GM19397 (cell line): ENCODE measurements around the gene PLRG1.
A peak's percentile ranks its signal among the peaks of the same experiment; 100 is the strongest.

ENCODE experiments used
- ATAC-seq: cut with Tn5 transposase; IDR thresholded peaks from one replicate; pipeline ENCODE4 v1.9.1; 2021; ENCODE audit warnings: mild to moderate bottlenecking, moderate library complexity; ENCODE audit not compliant: unreplicated experiment

PLRG1 gene

GRCh38 chr4:154526151-154526550, 24.0 kb downstream of the PLRG1 start:
- ATAC-seq = no peak

DNA sequence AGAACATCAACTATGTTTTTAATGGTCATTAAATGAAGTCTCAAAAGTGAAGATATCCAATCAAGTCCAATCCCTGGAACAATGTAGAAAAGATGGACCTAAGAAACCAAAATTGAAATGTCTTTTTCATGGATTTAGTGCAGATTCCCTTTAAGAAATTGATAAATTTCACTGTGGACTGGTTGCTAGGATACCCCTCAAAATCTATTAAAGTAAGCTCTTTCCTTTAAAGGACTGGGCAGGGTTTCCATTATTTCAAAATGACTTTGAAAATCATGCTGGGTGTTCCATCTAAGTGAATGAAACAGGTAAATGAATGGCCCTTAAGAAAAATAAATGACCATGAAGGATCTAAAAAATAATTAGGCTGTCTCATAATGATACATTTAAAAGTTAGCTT, 28.6 kb downstream of the PLRG1 start:
- ATAC-seq = no peak

DNA sequence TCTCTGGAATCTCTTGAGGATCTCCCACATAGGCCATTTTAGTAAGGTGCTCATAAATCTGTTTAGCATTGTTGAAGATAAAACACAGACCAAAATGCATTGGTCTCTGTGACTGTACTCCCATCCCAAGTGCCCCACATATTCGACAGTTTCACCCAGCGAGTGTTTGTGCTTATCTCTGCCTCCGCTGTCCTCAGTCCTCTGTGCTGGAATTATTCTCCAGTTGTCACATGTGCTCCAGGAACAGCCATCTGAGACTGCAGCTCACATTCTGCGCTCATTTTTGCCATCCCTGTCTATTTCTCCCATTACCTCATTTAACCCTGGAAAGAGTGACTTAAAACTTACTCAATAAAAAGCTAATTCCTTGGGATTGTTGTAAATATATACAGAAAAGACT, 31.0 kb downstream of the PLRG1 start:
- ATAC-seq = no peak

DNA sequence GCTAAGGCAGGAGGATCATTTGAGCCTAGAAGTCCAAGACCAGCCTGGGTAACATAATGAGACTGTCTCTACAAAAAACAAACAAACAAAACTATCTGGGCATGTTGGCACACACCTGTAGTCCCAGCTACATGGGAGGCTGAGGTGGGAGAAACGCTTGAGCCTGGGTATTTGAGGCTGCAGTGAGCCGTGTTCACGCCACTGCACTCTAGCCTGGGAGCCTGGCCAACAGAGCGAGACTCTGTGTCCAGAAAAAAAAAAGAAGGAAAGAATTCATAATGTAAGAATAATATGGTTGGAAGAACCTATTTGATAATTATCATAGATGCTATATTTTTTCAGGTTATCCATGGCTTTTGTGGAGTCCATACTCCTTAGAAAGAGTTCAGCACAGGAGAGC, 32.6 kb downstream of the PLRG1 start:
- ATAC-seq = no peak

GRCh38 chr4:154516318-154517029, 33.7 kb downstream of the PLRG1 start:
- ATAC-seq = no peak

DNA sequence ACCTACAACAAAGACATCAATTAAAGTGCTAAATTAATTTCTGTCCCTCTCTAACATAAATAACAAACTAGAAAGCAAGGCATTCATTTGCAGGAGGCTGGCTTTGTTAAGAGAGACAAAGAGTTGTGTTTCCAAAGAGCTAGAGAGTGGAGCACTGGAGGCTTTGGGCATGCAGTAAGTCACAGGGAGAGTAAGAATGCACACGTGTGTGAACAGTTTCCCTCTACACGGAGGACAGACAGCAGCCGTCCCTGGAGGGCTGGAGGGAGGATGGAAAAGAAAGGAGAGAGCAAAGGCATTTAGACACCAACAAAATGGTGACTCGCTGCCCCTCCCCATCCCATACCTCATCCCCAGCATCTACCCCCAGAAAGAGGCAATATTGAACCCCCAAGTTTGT, 38.2 kb downstream of the PLRG1 start:
- no peak for ATAC-seq

DNA sequence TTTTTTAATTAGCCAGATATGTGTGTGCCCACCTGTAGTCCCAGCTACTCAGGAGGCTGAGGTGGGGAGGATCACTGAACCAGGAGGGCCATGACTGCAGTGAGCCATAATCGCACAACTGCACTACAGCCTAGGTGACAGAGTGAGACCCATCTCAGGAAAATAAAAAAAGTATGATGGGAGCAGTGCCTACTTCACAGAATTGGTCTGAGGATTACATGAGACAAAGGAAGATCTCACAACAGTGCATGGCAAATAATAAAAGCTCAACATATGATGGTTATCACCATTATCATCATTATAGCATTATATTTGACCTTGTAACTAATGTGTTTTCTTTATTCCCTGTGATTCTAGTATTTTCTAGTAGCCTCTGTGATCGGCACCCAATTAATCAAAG, 38.7 kb downstream of the PLRG1 start:
- ATAC-seq = no peak

- ATAC-seq = no peak
These were observed 43.0 kb downstream of the PLRG1 start for GRCh38 chr4:154507156-154507555.

GRCh38 chr4:154506253-154506652, 43.9 kb downstream of the PLRG1 start:
- peak; percentile 47 for ATAC-seq

DNA sequence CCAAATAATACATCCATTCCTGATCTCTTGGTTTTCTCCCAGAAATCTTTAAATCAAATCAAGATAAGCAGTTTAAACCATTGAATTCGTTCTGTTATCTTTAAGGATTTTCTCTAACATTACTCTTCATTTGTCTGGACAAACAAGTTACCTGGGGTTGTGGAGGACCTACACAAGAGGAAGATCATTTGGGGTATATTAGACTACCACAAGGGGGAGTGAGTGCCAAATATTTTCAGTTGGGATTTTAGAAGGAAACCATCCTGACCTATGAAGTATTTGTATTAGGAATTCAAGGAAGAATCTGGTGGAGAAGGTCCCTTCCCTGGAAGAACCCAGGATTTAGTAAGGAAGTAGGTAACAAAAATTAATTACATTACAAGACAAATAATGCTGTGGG, 46.6 kb downstream of the PLRG1 start:
- no peak for ATAC-seq

- ATAC-seq = no peak
These were observed 48.1 kb downstream of the PLRG1 start for GRCh38 chr4:154502111-154502510.

DNA sequence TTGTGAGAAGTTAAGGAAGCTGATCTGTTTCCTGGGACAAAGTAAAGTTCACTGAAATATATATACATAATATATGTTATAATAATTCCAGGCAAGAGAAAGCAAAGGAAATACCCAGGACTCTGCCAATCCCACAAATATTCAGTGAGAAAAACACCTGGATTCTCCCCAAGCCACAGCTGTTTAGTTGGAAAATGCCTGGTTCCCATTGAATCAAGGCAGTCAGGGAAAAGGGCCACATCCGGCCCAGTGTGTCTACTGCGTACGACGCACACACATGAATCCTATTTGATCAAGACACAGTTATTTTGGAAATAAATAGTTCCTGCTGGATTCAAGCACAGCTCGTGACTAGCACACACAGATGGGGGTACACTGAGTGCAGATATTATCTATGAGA, 52.3 kb downstream of the PLRG1 start:
- ATAC-seq = no peak

- ATAC-seq = no peak
These were observed 54.3 kb downstream of the PLRG1 start for GRCh38 chr4:154495867-154496266.

- no peak for ATAC-seq
These were observed 57.9 kb downstream of the PLRG1 start for GRCh38 chr4:154492288-154492687.

DNA sequence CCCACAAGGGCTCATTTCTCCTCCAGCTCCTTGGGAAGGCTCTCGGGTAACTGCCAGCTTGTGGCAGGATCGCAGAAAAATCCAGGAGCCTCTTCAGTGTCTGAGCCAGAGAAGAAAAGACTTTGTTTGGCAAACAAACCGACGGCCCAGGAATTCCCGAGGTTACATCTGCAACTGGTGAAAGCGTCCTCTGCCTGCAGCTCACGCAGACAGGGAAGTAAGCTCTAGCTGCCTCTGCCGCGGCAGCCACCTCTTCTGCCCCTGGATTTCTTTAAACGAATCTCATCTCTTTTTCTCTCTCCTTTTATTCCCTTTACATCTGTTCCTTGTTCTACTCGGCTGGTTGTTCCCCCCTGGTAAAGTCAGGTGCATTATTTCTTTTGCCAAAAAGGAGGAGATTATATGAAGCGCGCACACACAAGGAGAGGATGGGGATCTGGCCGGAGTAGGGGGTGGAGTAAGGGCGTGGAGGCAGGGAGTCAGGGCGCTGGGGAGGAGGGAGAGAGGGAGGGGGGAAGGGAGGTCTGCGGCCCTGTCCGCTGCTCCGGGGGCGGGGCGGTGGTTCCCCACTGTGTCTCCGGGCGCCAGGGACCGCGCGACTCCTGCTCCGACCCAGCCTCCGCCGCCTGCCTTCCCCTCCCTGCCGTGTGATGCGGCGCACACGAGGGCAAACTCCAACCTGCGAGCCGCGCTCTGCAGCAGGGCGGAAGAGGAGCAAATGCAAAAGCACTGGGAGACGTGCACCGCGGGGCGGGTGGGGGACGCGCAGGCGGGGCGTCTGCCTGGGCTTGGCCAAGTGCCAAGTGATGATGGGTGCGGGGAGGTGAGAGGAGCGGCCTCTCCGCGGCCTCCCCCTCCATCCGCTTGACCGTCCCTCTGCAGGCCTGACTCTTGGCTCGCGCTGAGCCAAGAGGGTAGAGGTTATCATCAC, 58.6 kb downstream of the PLRG1 start, which contains the start of gene DCHS2:
Gene DCHS2, minus strand, starts transcription at position 459 of the 931 bp plus-strand sequence. Its CDS starts 444 bp downstream, at position 15.
- peak; percentile 66 for ATAC-seq

GRCh38 chr4:154490583-154491340, 59.4 kb downstream of the PLRG1 start:
- ATAC-seq = peak; percentile 70

DNA sequence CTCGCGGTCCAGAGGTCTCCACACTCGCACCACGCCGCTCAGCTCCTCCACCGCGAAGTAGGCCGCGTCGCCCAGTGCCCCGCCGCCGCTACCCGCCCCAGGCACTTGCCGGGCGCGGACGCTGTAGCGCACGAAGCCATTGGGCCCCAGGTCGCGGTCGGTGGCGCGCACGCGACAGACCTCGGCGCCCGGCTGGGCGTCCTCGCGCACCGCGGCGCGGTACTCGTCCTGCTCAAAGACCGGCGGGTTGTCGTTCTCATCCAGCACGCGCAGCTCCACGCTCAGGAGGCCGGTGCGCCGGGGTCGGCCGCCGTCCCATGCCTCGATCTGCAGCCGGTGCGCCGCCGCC, 60.0 kb downstream of the PLRG1 start:
- ATAC-seq = peak; percentile 3

- no peak for ATAC-seq
These were observed 60.5 kb downstream of the PLRG1 start for GRCh38 chr4:154489558-154490233.

GRCh38 chr4:154487145-154487544, 63.1 kb downstream of the PLRG1 start:
- no peak for ATAC-seq

GRCh38 chr4:154485127-154485773, 65.0 kb downstream of the PLRG1 start:
- ATAC-seq = peak; percentile 93
